CD4-positive, alpha-beta T cell treated with Interleukin-12 subunit alpha and Interleukin-12 subunit beta, for 1 hour (primary cell): Measurements from ENCODE around the gene ZGLP1.
A peak's percentile ranks its signal among the peaks of the same experiment; 100 is the strongest.
"Not testable (repeated sequence)": the region's sequence is repeated elsewhere in the genome, so short reads cannot be mapped to it uniquely, and the experiment has no call there.

Experiments used
- DNase-seq: peaks from one replicate; pipeline ENCODE4 v3.0.0-alpha.2; 2020

ZGLP1 gene

GRCh38 chr19:10309423-10309822 is at the start of gene ZGLP1:
ZGLP1 (minus strand) TSS chr19:10309815.
- DNase-seq, result no peak

GRCh38 chr19:10356431-10356830 is 46.8 kb upstream of the ZGLP1 start:
- DNase-seq, result no peak

GRCh38 chr19:10353793-10354391 is 44.3 kb upstream of the ZGLP1 start:
- peak; percentile 33 for DNase-seq

- DNase-seq, result no peak
These were observed 43.4 kb upstream of the ZGLP1 start for GRCh38 chr19:10352764-10353671.

GRCh38 chr19:10346509-10346908 is 36.9 kb upstream of the ZGLP1 start:
- no peak for DNase-seq

GRCh38 chr19:10344780-10345179 is 35.2 kb upstream of the ZGLP1 start:
- no peak for DNase-seq

- no peak for DNase-seq
These were observed 33.9 kb upstream of the ZGLP1 start for GRCh38 chr19:10343495-10343894.

- no peak for DNase-seq
These were observed 30.4 kb upstream of the ZGLP1 start for GRCh38 chr19:10339977-10340376.

- peak; percentile 64 for DNase-seq
These were observed 29.9 kb upstream of the ZGLP1 start, which contains the start of gene ICAM3 for GRCh38 chr19:10339380-10339960. ICAM3 (minus strand) TSS chr19:10339624; CDS start chr19:10339614, 10 bp downstream.

- no peak for DNase-seq
These were observed 29.3 kb upstream of the ZGLP1 start for GRCh38 chr19:10338940-10339339.

- DNase-seq, result not testable (repeated sequence)
These were observed 27.1 kb upstream of the ZGLP1 start for GRCh38 chr19:10336725-10337124.

- DNase-seq, result no peak
These were observed 25.9 kb upstream of the ZGLP1 start for GRCh38 chr19:10335352-10335985.

- DNase-seq, result peak; percentile 33
These were observed 25.2 kb upstream of the ZGLP1 start for GRCh38 chr19:10334588-10335351.

GRCh38 chr19:10333758-10334587 is 24.4 kb upstream of the ZGLP1 start:
- no peak for DNase-seq

- peak; percentile 98 for DNase-seq
These were observed 23.5 kb upstream of the ZGLP1 start, which contains the start of gene RAVER1 for GRCh38 chr19:10332965-10333757. RAVER1 (minus strand) TSS chr19:10333529; CDS start chr19:10333507, 22 bp downstream.

- no peak for DNase-seq
These were observed 22.7 kb upstream of the ZGLP1 start for GRCh38 chr19:10332158-10332964.

- no peak for DNase-seq
These were observed 19.9 kb upstream of the ZGLP1 start for GRCh38 chr19:10329555-10329954.

GRCh38 chr19:10328558-10329429 is 19.2 kb upstream of the ZGLP1 start:
- no peak for DNase-seq

GRCh38 chr19:10327793-10328192 is 18.2 kb upstream of the ZGLP1 start:
- DNase-seq, result no peak
